ENCODE measurements around the gene TTF2. TPM values are rescaled to one million over a fixed set of nuclear protein-coding genes. Genes with fewer than 3 reads are reported as not detected.

The TTF2 gene
- 15.1 to 22.0 TPM (median 18.3 TPM) in 5 replicates for total RNA-seq (2022; extraction: Qiagen RNA extraction; ENCODE audit: low read depth)

GRCh38 chr1:117059678-117060440, at the start of gene TTF2:
TSS of gene TTF2 (plus strand) at chr1:117060326. CDS start at chr1:117060347, 21 bp downstream.

GRCh38 chr1:117121589-117122329, 61.6 kb downstream of the TTF2 start, which contains the start of gene TRIM45:
TSS of gene TRIM45 (minus strand) at chr1:117121749. CDS start at chr1:117121201, 548 bp downstream.

Other genes with a start within 250 kb of the TTF2 start
- 12.0 to 15.7 TPM (median 15.3 TPM) in 5 replicates for gene PTGFRN, start 150.4 kb upstream of the TTF2 start, total RNA-seq (2022; extraction: Qiagen RNA extraction; ENCODE audit: low read depth)
- 0.06 to 0.35 TPM (median 0.10 TPM) in 5 replicates for gene CD101, start 58.6 kb upstream of the TTF2 start, total RNA-seq (2022; extraction: Qiagen RNA extraction; ENCODE audit: low read depth)
- 0.66 to 1.7 TPM (median 1.3 TPM) in 5 replicates for gene TRIM45, start 61.4 kb downstream of the TTF2 start, total RNA-seq (2022; extraction: Qiagen RNA extraction; ENCODE audit: low read depth)
- 0.06 to 0.08 TPM (median 0.06 TPM) in 3 of 5 replicates, not detected in the others for gene VTCN1, start 150.6 kb downstream of the TTF2 start, total RNA-seq (2022; extraction: Qiagen RNA extraction; ENCODE audit: low read depth)